Transverse colon (tissue), 1 donor: Measurements from ENCODE around the gene ZNF618.

Experiments
- EP300 ChIP-seq: sonication (generic); formaldehyde crosslinking; IDR thresholded peaks from one replicate; pipeline ENCODE4 v1.6.1; 2017; ENCODE audit warnings: antibody characterized with exemption, low read depth
- POLR2A ChIP-seq: fragments of 450-650 bp; IDR thresholded peaks from one replicate; pipeline ENCODE4 v1.6.1; 2016; ENCODE audit warnings: antibody characterized with exemption, mild to moderate bottlenecking, moderate library complexity

DNA sequence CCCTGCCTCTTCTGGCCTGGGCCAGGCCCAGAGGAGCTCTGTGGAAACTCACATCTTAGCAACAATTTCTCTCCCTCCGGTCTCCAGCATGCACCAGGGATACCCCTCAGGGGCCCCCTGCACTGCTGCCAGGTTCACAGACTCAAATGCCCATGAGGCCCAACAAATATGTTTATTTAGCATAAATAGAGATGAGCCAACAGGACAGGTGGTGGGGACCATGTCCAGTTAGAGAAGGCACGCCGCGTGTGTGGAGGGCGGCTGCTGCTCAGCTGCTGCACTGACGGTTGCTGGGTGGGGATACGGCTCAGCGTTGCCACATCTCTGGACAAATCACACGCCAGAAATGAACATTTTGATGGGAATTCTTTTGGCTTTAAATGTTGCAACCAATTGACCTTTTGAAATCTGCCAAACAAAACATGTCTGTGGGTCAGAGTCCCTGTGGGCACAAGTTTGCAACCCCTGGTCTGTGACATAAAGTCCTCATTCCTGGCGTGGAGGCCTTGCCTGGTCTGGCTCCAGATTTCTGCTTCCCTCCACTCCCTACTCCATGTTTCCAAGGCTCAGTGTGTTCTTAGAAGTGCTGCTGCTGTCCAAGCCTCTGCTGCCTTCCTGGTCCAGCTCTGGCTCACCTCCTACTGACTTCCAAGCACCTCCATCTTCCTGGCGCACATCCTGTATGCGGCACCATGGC is 113.1 kb downstream of the ZNF618 start:
- no peak for TF ChIP-seq EP300
- TF ChIP-seq POLR2A, result no peak
